NCI-H748 (cell line): ENCODE measurements around the gene LSM8.
"Not testable (repeated sequence)": the region's sequence is repeated elsewhere in the genome, so short reads cannot be mapped to it uniquely, and the experiment has no call there.

Source experiments
- DNase-seq: peaks from one replicate; lab custom pipeline; 2025; ENCODE audit not compliant: unreplicated experiment; lab: John Stamatoyannopoulos, UW

The LSM8 gene

DNA sequence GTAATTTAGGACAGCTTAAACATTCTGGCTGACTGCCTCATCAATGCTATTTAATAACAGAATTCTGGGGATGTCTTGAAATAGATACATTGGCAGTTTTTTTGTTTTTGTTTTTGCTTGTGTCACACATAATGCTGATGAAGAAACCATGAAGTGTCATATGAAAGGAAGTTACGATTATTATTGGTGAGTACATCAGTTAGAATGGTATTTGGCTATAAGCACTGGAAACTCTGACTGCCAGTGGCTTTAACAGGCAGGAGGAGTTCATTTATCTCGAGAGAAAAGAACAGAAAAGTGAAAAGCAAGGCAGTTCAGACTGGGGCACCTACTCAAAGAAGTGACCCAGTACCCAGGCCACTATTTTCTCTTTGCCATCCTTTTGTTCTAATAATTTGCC, 18.1 kb downstream of the LSM8 start:
- no peak for DNase-seq

DNA sequence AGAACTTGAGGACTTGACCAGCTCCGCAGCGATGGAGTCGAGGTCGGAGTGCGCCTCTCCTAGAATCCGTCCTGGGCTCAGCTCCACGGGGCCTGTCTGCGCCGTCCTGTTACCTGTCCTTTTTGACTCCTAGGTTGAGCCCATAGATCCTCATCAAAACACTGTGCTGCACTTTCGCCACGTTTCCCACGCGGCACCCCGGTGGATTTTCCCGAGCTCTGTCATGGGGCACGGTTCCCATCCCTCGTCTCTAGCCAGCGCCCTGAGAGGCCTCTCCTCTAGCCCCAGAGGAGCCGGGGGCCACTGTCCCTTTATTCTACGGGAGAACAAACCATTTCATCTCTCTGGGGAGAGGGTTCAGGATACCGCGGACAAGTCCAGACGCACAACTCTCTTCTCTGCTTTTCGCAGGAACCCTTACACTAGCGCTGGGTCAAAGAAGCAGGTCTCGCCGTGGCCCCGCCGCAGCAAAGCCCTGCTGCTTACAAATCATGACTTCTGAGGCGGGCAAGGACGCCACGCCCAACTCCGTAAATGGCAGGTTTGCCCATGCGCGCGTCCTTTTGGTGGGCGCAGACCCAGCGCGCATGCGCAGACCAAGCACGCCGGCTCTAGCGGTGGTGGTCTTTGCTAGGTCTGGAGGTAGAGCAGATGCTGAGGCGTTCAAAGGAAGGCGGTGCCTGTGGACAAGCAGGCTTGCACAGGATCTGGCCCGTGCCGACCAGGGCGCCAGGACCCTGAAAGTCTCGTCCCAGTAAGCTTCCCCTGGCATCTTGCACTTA, 30.3 kb downstream of the LSM8 start:
- DNase-seq: peak; percentile 94

DNA sequence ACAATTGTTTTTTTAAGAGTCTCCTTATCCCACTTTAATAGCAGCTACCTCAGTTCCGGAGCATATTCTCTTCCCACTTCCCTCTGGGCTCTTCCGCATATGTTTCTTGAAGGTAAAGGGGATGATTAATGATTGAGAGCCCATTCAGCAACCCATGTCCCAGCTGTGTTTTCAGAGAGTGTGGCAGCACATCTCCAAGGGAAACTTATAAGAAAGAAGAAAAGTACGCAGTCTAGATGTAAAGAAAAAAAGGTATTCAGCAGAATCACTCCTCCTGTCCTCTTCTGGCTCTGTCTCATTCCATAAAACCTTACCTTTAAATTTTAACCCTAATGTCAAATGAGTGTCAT, 30.8 kb downstream of the LSM8 start:
- no peak for DNase-seq

DNA sequence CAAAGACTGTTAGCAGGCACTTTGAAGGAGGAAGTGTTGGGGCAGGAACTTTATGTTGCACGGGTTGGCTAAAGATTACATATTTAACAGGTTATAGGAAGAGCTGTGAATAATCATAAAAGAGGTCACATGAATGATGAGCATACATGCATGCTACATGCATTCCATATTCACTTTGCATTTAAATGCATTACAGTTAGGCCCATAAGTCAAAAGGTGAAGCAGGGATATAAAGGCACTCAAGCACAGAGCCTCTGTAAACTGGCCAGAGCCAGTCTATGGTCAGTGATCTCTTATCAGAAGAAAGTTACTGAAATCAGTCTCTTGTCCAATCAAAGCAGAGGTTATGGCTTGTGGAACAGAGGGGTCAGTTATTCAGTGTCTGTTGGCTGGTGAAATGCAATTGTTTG, 33.3 kb downstream of the LSM8 start:
- DNase-seq: no peak

DNA sequence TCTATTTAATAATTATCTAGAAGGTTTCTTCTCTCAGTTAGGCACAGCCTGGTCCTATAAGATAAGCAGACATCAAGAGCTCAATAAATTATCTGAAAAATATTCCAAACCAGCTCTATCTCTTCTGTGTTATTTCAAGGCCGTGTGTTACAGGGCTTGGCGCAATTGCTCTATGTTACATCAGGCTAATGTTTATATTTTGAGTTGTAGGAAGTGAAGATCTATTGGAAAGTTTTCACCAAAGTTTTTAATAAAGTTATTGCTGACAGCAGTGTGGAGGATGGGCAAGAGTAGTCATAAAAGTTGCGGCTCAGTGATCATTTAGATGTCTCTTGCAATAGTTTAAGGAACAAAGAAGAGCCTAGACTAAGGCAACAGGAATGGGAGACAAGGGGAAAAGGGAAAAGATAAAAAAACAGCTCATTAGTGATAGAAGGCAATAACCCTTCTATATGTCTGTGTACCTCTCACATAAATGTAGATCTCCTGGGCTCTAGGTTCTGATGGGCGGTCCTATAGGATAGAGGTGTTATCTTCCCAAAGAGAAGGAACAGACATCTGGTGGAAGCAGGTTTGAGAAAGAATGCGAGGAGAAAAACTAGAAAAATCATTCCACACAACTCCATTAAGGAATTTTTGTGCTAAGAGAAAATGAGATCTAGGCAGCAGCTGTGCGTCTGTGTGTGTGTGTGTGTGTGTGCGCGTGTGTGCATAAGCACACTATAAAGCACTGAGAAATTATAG, 34.6 kb downstream of the LSM8 start:
- DNase-seq: no peak

DNA sequence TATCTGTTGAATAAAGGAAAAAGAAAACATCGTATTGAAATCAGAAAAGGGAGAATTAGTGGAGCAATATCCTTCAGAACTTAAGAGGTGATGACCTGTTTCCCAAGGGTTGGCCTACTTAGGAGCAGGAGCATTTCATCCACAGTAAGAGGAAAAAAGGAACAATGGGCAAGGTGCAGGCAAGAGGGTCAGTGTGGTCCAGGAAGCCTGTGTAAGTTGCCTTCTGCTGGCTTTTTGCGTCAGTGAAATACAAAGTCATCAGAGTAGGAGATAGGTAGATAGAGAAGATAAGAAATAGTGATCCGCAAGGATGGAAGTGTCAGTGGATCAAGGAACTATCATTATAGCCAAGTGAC, 35.2 kb downstream of the LSM8 start:
- no peak for DNase-seq

DNA sequence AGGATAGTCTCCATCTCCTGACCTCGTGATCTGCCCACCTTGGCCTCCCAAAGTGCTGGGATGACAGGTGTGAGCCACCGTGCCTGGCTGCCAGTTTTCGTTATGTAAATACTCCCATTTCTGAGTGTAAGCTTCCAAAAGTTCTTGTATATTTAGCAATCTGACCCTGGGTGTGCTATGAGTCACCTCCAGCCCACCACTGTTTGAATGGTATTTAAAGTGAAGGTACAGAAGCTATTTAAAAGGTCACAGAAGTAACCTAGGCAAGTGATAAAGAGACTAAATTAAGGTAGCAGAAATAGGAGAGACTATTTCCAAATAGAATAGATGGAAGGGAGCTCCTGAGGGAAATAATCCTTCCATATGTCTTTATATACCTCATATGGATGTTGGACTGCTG, 36.6 kb downstream of the LSM8 start:
- DNase-seq: no peak

DNA sequence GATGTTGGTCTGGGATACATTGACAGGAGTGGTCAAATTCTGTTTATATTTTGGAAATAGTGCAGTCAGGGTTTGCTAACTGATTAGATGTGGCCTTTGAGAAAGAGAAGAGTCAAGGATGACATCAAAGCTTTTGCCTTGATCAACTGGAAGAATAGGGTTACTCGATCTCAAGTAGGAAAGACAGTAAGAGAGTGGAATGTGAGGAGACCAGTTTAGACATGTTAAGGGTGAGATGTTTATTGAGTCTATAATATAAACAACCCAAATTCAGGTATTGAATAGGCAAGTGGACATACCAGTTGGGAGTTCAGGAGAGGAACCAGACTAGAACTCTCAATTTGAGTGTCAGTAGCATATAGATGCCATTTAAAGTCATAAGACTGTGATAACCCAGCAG, 38.6 kb downstream of the LSM8 start:
- DNase-seq: no peak

DNA sequence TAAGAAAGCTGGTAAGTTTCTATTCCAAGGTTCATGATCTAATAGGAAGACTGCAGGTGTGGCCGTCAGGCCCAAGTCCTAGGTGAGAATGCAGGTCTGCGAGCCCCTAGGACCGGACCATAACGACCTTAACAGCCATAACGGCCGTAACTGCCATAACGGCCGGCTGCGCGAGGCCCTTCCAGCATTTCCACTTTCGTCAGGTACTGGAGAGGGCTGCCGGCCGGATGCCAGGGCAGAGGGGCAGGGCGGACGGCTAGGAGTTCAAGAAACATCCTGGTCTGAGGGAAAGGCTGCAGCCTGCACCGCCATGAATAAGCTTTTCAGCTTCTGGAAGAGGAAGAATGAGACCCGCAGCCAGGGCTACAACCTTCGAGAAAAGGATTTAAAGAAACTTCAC, 40.6 kb downstream of the LSM8 start, which contains the start of gene ANKRD7:
ANKRD7 (plus strand) TSS at position 184 of the 400 bp plus-strand sequence; CDS start at position 311, 127 bp downstream.
- no peak for DNase-seq

DNA sequence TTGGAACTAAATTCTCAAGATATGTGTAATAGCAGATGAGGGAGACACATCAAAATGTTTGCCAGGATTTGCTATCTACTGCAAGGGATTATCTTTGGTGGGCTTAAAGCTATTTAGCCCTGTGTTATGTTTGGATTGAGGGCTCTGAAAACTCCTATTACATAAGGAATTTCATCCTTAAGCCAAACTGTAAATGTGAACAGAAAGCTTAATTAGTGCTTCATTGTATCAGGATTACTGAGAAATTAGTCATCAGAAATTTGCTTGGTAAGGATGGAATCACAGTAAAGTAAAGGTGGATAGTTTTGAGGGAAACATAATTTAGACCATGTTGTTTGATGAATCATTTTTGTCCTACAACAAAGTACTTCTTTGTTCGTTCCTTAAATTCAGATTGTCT, 48.9 kb downstream of the LSM8 start:
- no peak for DNase-seq

DNA sequence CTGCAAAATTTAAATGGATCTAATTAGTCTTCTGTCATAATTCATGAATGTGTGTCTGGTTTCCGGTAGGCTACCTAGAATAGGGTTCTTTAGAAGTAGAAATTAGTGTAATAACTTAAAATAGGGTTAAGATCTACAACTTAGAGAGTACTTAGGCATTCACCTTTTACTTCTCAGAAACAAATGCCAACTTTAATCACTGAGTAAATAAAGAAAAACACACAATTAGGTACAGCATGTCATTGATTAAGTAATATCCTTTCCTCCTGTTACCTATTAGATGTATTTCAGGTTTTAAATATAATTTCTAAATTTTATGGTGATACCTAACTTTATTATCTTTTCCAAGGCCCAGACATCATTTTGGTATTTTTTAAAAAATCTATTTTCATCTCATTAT, 49.8 kb downstream of the LSM8 start:
- no peak for DNase-seq

DNA sequence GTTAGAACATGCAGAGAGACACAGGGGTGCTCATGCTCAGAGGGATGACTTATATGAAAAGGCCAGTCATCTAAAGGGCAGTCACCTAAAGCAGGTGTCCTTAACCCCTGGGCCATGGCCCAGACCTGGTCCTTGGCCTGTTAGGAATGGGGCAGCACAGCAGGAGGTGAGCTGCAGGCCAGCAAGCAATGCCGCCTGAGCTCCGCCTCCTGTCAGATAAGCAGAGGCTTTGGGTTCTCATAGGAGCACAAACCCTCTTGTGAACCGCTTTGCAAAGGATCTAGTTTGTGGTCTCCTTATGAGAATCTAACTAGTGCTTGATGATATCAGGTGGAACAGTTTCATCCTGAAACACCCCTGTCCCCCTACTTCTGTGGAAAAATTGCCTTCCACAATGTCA, 55.0 kb downstream of the LSM8 start:
- no peak for DNase-seq

DNA sequence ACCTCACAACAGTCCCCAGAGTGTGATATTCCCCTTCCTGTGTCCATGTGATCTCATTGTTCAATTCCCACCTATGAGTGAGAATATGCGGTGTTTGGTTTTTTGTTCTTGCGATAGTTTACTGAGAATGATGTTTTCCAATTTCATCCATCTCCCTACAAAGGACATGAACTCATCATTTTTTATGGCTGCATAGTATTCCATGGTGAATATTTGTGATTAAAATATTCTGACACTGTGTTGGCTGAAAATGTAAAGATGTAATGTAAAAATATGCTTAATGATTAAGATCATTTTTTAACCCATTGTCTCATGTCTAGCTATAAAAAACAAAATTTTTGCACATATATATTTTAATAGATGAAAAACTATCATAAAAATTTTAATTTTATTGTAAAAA, 56.4 kb downstream of the LSM8 start:
- DNase-seq: not testable (repeated sequence)
